IMR-90 (cell line): Measurements from ENCODE around the gene WDFY1. TPM values are rescaled to one million over a fixed set of nuclear protein-coding genes. Genes with fewer than 3 reads are reported as not detected.

Experiments used
- ATAC-seq: fragments of 200-7000 bp; cut with Tn5 transposase; 2 replicates; pipeline ENCODE4 v1.9.1; 2020; ENCODE audit warnings: low read depth, mild to moderate bottlenecking, moderate library complexity
- BruUV-seq: library from RNA; stranded (reverse); fragments of 400-500 nt; replicated peaks from 2 replicates; lab custom pipeline; 2021; lab: Mats Ljungman, UMichigan
- CTCF ChIA-PET: fragments of 300-600 bp; formaldehyde crosslinking; extraction: SDS; loops from one replicate; lab custom pipeline; 2021; ENCODE audit warnings: antibody characterized with exemption; lab: Yijun Ruan, JAX
- POLR2A ChIA-PET: fragments of 300-600 bp; sonication (Branson Sonifier 250); formaldehyde crosslinking; loops from one replicate; lab custom pipeline; 2022; ENCODE audit warnings: antibody characterized with exemption; ENCODE audit not compliant: unreplicated experiment; lab: Charles Lee
- DNase-seq: peaks from one replicate; pipeline ENCODE4 v3.0.0; 2013
- H2AFZ ChIP-seq: replicated peaks from 2 replicates; pipeline ENCODE3; 2013; ENCODE audit warnings: low read length, mild to moderate bottlenecking; ENCODE audit not compliant: poor library complexity
- H2AK5ac ChIP-seq: 2 replicates; pipeline ENCODE4 v1.6.1; 2013; ENCODE audit warnings: low read depth, low read length, inconsistent platforms
- H2AK9ac ChIP-seq: replicated peaks from 2 replicates; pipeline ENCODE3; 2013; ENCODE audit warnings: mild to moderate bottlenecking, low read depth, low read length, moderate library complexity; ENCODE audit not compliant: poor library complexity
- H2BK120ac ChIP-seq: 2 replicates; pipeline ENCODE4 v1.6.1; 2013; ENCODE audit warnings: low read depth, low read length, inconsistent platforms
- H2BK15ac ChIP-seq: 3 replicates; pipeline ENCODE4 v1.6.1; 2013; ENCODE audit warnings: low read depth, low read length, inconsistent platforms
- H2BK20ac ChIP-seq: 2 replicates; pipeline ENCODE4 v1.6.1; 2013; ENCODE audit warnings: low read depth, mild to moderate bottlenecking, inconsistent platforms, low read length, moderate library complexity
- H2BK5ac ChIP-seq: 2 replicates; pipeline ENCODE4 v1.6.1; 2013; ENCODE audit warnings: mild to moderate bottlenecking, low read depth, low read length, inconsistent platforms; ENCODE audit not compliant: poor library complexity, severe bottlenecking
- H3K14ac ChIP-seq: replicated peaks from 2 replicates; pipeline ENCODE4 v1.6.1; 2013; ENCODE audit warnings: low read depth, low read length, inconsistent platforms
- H3K18ac ChIP-seq: 2 replicates; pipeline ENCODE4 v1.6.1; 2013; ENCODE audit warnings: low read depth, low read length, control low read depth
- H3K23ac ChIP-seq: 2 replicates; pipeline ENCODE4 v1.6.1; 2013; ENCODE audit warnings: low read depth, low read length, inconsistent platforms
- H3K27ac ChIP-seq: 2 replicates; pipeline ENCODE4 v1.5.1; 2013; ENCODE audit warnings: mild to moderate bottlenecking, control low read depth, low read length; ENCODE audit not compliant: insufficient read depth
- H3K27me3 ChIP-seq: 2 replicates; pipeline ENCODE4 v1.6.1; 2013; ENCODE audit warnings: low read length; ENCODE audit not compliant: control insufficient read depth, insufficient read depth
- H3K36me3 ChIP-seq: 2 replicates; pipeline ENCODE4 v1.6.1; 2013; ENCODE audit warnings: low read length, mixed read lengths; ENCODE audit not compliant: control insufficient read depth, insufficient read depth
- H3K4ac ChIP-seq: 2 replicates; pipeline ENCODE4 v1.6.1; 2013; ENCODE audit warnings: low read depth, low read length, inconsistent platforms
- H3K4me1 ChIP-seq: 2 replicates; pipeline ENCODE4 v1.6.1; 2013; ENCODE audit warnings: low read length, mixed read lengths; ENCODE audit not compliant: control insufficient read depth, insufficient read depth
- H3K4me2 ChIP-seq: 2 replicates; pipeline ENCODE4 v1.6.1; 2013; ENCODE audit warnings: low read depth, mild to moderate bottlenecking, control low read depth, low read length, moderate library complexity
- H3K4me3 ChIP-seq: 2 replicates; pipeline ENCODE4 v1.5.1; 2013; ENCODE audit warnings: low read depth, mild to moderate bottlenecking, control low read depth, low read length, moderate library complexity; ENCODE audit not compliant: insufficient read depth
- H3K56ac ChIP-seq: 2 replicates; pipeline ENCODE4 v1.6.1; 2013; ENCODE audit warnings: low read length, inconsistent platforms; ENCODE audit not compliant: insufficient read depth; ENCODE audit errors: extremely low read depth
- H3K79me1 ChIP-seq, 2 experiments: 2 replicates each; pipeline ENCODE4 v1.6.1; 2013; ENCODE audit warnings: low read length in 2 of 2, inconsistent platforms in 1 of 2, low read depth in 1 of 2
- H3K9ac ChIP-seq: 2 replicates; pipeline ENCODE4 v1.6.1; 2013; ENCODE audit warnings: low read depth, low read length, control low read depth
- H3K9me1 ChIP-seq: 2 replicates; pipeline ENCODE4 v1.6.1; 2013; ENCODE audit warnings: low read length, inconsistent platforms; ENCODE audit not compliant: insufficient read depth
- H3K9me3 ChIP-seq: 2 replicates; pipeline ENCODE4 v1.6.1; 2013; ENCODE audit warnings: low read length; ENCODE audit not compliant: control insufficient read depth, insufficient read depth
- H4K20me1 ChIP-seq: 2 replicates; pipeline ENCODE4 v1.6.1; 2013; ENCODE audit warnings: low read length, inconsistent platforms; ENCODE audit not compliant: insufficient read depth
- H4K5ac ChIP-seq: 2 replicates; pipeline ENCODE4 v1.6.1; 2013; ENCODE audit warnings: mild to moderate bottlenecking, low read depth, low read length, control low read depth
- H4K8ac ChIP-seq, 2 experiments: 2 replicates each; pipeline ENCODE4 v1.6.1; 2013; ENCODE audit warnings: low read depth in 2 of 2, low read length in 2 of 2, control low read depth in 1 of 2, inconsistent platforms in 1 of 2
- H4K91ac ChIP-seq: 2 replicates; pipeline ENCODE4 v1.6.1; 2013; ENCODE audit warnings: low read depth, low read length, inconsistent platforms; ENCODE audit not compliant: insufficient read depth
- BHLHE40 ChIP-seq: fragments of 150-350 bp; IDR thresholded peaks from 2 replicates; pipeline ENCODE4 v1.6.1; 2016; ENCODE audit warnings: mild to moderate bottlenecking, low read depth, low read length
- CEBPB ChIP-seq: IDR thresholded peaks from 2 replicates; pipeline ENCODE4 v1.6.1; 2012; ENCODE audit warnings: low read depth, low read length, improper control_type of control experiment
- CHD1 ChIP-seq: IDR thresholded peaks from 2 replicates; pipeline ENCODE4 v1.6.1; 2012; ENCODE audit warnings: low read depth, low read length, improper control_type of control experiment
- CTCF ChIP-seq: conservative IDR thresholded peaks from 2 replicates; pipeline ENCODE4 v1.5.1; 2012; ENCODE audit warnings: mild to moderate bottlenecking, low read depth, low read length, improper control_type of control experiment
- FOS ChIP-seq: fragments of 150-350 bp; IDR thresholded peaks from 2 replicates; pipeline ENCODE4 v1.6.1; 2016; ENCODE audit warnings: low read depth, low read length
- MAFK ChIP-seq: IDR thresholded peaks from 2 replicates; pipeline ENCODE4 v1.6.1; 2012; ENCODE audit warnings: low read depth, low read length, improper control_type of control experiment
- MAZ ChIP-seq: IDR thresholded peaks from 2 replicates; pipeline ENCODE4 v1.6.1; 2012; ENCODE audit warnings: low read depth, mild to moderate bottlenecking, low read length, improper control_type of control experiment, moderate library complexity, borderline replicate concordance
- MXI1 ChIP-seq: IDR thresholded peaks from 2 replicates; pipeline ENCODE4 v1.6.1; 2012; ENCODE audit warnings: low read depth, mild to moderate bottlenecking, low read length, moderate library complexity, borderline replicate concordance
- NFE2L2 ChIP-seq: fragments of 150-350 bp; IDR thresholded peaks from 2 replicates; pipeline ENCODE4 v1.6.1; 2016; ENCODE audit warnings: low read depth, mild to moderate bottlenecking, low read length
- RAD21 ChIP-seq: IDR thresholded peaks from 2 replicates; pipeline ENCODE4 v1.6.1; 2012; ENCODE audit warnings: low read length, improper control_type of control experiment
- RCOR1 ChIP-seq: IDR thresholded peaks from 2 replicates; pipeline ENCODE4 v1.6.1; 2012; ENCODE audit warnings: mild to moderate bottlenecking, low read length, improper control_type of control experiment; ENCODE audit not compliant: insufficient replicate concordance
- SMC3 ChIP-seq: fragments of 150-350 bp; IDR thresholded peaks from 2 replicates; pipeline ENCODE4 v1.6.1; 2016; ENCODE audit warnings: low read depth, mild to moderate bottlenecking, antibody characterized with exemption, low read length, moderate library complexity
- USF2 ChIP-seq: fragments of 150-350 bp; IDR thresholded peaks from 2 replicates; pipeline ENCODE4 v1.6.1; 2017; ENCODE audit warnings: mild to moderate bottlenecking, antibody characterized with exemption, low read length, low read depth
- dilution Hi-C: fragments of 300-500 bp; cut with HindIII; formaldehyde crosslinking; loops from one replicate; pipeline ENCODE4 v1.14.3; 2018; ENCODE audit warnings: low sequenced_read_pairs; ENCODE audit not compliant: unreplicated experiment
- in situ Hi-C: fragments of 300-500 bp; cut with MboI; formaldehyde crosslinking; loops from 3 replicates; pipeline ENCODE4 v1.14.3; 2019; ENCODE audit warnings: low sequenced_read_pairs, inconsistent platforms, mixed read lengths
- intact Hi-C: fragments of 100-400 bp; cut with micrococcal nuclease; formaldehyde crosslinking; loops from 2 replicates; pipeline ENCODE4 v1.10.0; 2022
- polyA plus RNA-seq, 3 experiments: library from polyadenylated mRNA; depleted of rRNA; stranded (reverse); fragments of >200 nt; gene quantifications; 2 replicates each; pipeline ENCODE4 v1.2.3, GENCODE V29; 2012; ENCODE audit warnings: low replicate concordance in 1 of 3
- total RNA-seq: library from RNA; depleted of rRNA; stranded (reverse); fragments of >200 nt; gene quantifications from 2 replicates; pipeline ENCODE4 v1.2.3, GENCODE V29; 2012
- TF ChIP-seq, protein P1 (sequence below): fragments of 150-350 bp; IDR thresholded peaks from 2 replicates; pipeline ENCODE4 v1.6.1; 2016; ENCODE audit warnings: low read depth, mild to moderate bottlenecking, low read length, moderate library complexity, borderline replicate concordance

WDFY1 gene
- total and polyA plus RNA-seq, 2 of the 4 experiments (the other 2 are of a cell fraction): 35.6 to 93.6 TPM

- ChIA-PET CTCF (no interaction called here), POLR2A (no interaction called here)
- Histone ChIP-seq H3K4ac (no peak overlapping the region), H3K23ac (no peak overlapping the region), H3K4me3 (no peak overlapping the region), H2AK5ac (no peak overlapping the region), H4K5ac (no peak overlapping the region), H3K14ac (no peak overlapping the region), H2BK120ac (no peak overlapping the region), H2AK9ac (no peak overlapping the region), H4K8ac (no peak overlapping the region), H3K9ac (no peak overlapping the region), H4K20me1 (peaks cover 55% of the 10 kb centered on the region), H3K4me2 (no peak overlapping the region), H3K79me1 (peaks cover 20 to 69% of the 10 kb centered on the region in 2 experiments), H3K9me3 (no peaks in the 10 kb centered on the region), H3K56ac (no peak overlapping the region), H2BK15ac (no peak overlapping the region), H2AFZ (no peak overlapping the region), H3K18ac (no peak overlapping the region), H3K9me1 (peaks cover 28% of the 10 kb centered on the region), H2BK5ac (no peak overlapping the region), H3K27ac (no peak overlapping the region), H2BK20ac (no peak overlapping the region), H4K91ac (no peak overlapping the region), H3K27me3 (no peaks in the 10 kb centered on the region), H3K36me3 (peaks cover 14% of the 10 kb centered on the region), H3K4me1 (peaks cover 25% of the 10 kb centered on the region)
- intact Hi-C loops (no loop called here), in situ Hi-C loops (no loop called here), dilution Hi-C loops (no loop called here)
- no TSS peak for BruUV-seq
- ATAC-seq (peak; percentile 33; the same call in 1 of the 2 replicates), DNase-seq (no peak)
- TF ChIP-seq NFE2L2: no peak
- TF ChIP-seq CTCF: no peak
- TF ChIP-seq RAD21: no peak
- TF ChIP-seq, protein P1, sequence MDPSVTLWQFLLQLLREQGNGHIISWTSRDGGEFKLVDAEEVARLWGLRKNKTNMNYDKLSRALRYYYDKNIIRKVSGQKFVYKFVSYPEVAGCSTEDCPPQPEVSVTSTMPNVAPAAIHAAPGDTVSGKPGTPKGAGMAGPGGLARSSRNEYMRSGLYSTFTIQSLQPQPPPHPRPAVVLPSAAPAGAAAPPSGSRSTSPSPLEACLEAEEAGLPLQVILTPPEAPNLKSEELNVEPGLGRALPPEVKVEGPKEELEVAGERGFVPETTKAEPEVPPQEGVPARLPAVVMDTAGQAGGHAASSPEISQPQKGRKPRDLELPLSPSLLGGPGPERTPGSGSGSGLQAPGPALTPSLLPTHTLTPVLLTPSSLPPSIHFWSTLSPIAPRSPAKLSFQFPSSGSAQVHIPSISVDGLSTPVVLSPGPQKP: no peak
- TF ChIP-seq CEBPB: no peak
- no peak for TF ChIP-seq BHLHE40
- TF ChIP-seq FOS: no peak
- TF ChIP-seq MAFK: no peak
- no peak for TF ChIP-seq SMC3
- no peak for TF ChIP-seq MXI1
- no peak for TF ChIP-seq USF2
- no peak for TF ChIP-seq CHD1
- no peak for TF ChIP-seq RCOR1
- no peak for TF ChIP-seq MAZ
These were observed 23.9 kb downstream of the WDFY1 start for GRCh38 chr2:223921204-223921603.
